Activated T-helper 2 cell treated with anti-CD3 and anti-CD28 coated beads, Interferon-gamma antibody, Interleukin-2, Interleukin-4, amounts not matched to agents 10 μg/mL and 5 μg/mL and 100 μg/mL, durations not matched to agents 14 hours and 24 hours and 36 hours (primary cell): ENCODE measurements around the gene OPRM1. TPM values are rescaled to one million over a fixed set of nuclear protein-coding genes. Genes with fewer than 3 reads are reported as not detected.

Experiments
- DNase-seq: peaks from one replicate; pipeline ENCODE4 v3.0.0; 2021; ENCODE audit warnings: low spot score
- H3K27ac Mint-ChIP-seq: one replicate; pipeline ENCODE4 v1.8.0; 2021; ENCODE audit warnings: mixed read lengths
- H3K27me3 Mint-ChIP-seq: one replicate; pipeline ENCODE4 v1.8.0; 2021; ENCODE audit warnings: low read depth, mixed read lengths
- H3K36me3 Mint-ChIP-seq: one replicate; pipeline ENCODE4 v1.8.0; 2021; ENCODE audit warnings: low read depth, mixed read lengths
- H3K4me1 Mint-ChIP-seq: one replicate; pipeline ENCODE4 v1.8.0; 2021; ENCODE audit warnings: low read depth, mixed read lengths
- H3K4me3 Mint-ChIP-seq: one replicate; pipeline ENCODE4 v1.8.0; 2021; ENCODE audit warnings: low read depth, mild to moderate bottlenecking, moderate library complexity, mixed read lengths
- H3K9me3 Mint-ChIP-seq: one replicate; pipeline ENCODE4 v1.8.0; 2021; ENCODE audit warnings: mixed read lengths
- intact Hi-C: fragments of 100-400 bp; cut with micrococcal nuclease; formaldehyde crosslinking; loops from one replicate; pipeline ENCODE4 v1.15.1; 2023
- total RNA-seq: library from RNA; stranded (reverse); gene quantifications from 2 replicates; pipeline ENCODE4 v1.2.3, GENCODE V29; 2022

OPRM1 gene
- total RNA-seq, 1 donor from 2014 or later = not detected

DNA sequence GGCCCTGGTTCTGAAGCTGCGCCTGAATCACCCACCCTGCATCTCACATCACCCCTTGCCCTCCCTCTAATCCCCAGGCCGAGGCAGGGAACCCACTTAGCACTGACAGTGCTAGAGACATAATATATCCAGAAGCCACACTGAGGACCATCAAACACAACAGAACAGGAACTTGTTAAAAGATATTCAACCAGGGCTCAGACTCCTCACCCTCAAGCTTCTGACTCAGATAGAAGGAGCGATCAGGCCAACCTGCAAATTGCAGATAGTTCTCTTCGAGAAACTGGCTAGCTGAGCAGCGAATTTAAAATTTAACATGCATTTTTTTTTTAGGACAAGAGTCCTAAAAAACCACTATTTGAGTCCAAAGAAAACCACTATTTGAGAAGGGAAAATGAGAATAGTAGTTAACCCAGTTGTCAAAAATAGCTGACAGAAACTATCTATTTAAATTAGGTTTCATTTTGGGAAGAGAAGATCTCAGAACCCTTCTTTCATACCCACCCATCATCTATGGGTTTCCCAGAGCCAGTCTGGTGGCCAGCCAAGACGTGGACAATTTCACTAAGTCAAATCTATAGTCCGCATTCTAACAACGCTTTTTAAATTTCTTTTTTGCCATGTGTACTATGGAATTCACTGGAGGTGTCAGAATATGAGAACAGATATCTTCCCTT is 95.6 kb downstream of the OPRM1 start:
- Mint-ChIP-seq H3K27me3 (peaks cover 3% of the 10 kb centered on the region), H3K4me1 (no peaks in the 10 kb centered on the region), H3K36me3 (no peaks in the 10 kb centered on the region), H3K27ac (no peak overlapping the region), H3K4me3 (no peak overlapping the region), H3K9me3 (no peaks in the 10 kb centered on the region)
- DNase-seq = no peak
- intact Hi-C loops = no loop called here

GRCh38 chr6:154138793-154139192 is 99.8 kb downstream of the OPRM1 start:
- Mint-ChIP-seq H3K36me3 (no peaks in the 10 kb centered on the region), H3K4me3 (no peak overlapping the region), H3K27ac (no peak overlapping the region), H3K27me3 (peaks cover 4% of the 10 kb centered on the region), H3K4me1 (no peaks in the 10 kb centered on the region), H3K9me3 (no peaks in the 10 kb centered on the region)
- no peak for DNase-seq
- intact Hi-C loops = no loop called here

DNA sequence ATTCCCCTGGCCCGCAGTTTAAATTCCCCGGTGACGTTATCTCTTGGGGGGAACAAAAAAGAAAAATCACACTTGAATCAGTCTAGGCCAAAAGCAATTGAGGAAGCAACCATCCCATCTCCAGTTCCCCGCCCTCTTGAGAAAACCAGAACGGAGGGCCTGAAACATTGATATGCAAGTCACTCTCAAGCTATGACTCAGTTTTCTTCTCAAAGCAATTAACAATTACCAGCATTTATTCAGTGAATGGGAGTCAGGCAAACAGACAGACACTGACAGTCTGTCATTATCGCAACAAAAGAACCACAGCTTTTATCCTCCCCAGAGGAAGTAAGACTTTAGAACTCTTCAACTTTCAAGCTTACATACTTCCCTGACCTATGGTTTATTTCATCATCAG is 100.9 kb downstream of the OPRM1 start:
- Mint-ChIP-seq H3K4me1 (no peaks in the 10 kb centered on the region), H3K36me3 (no peaks in the 10 kb centered on the region), H3K9me3 (no peaks in the 10 kb centered on the region), H3K4me3 (no peak overlapping the region), H3K27ac (no peak overlapping the region), H3K27me3 (peaks cover 4% of the 10 kb centered on the region)
- intact Hi-C loops = no loop called here
- DNase-seq = no peak

- no peak overlapping the region for H3K4me3 Mint-ChIP-seq
- intact Hi-C loops = no loop called here
These were observed 101.7 kb downstream of the OPRM1 start for GRCh38 chr6:154140743-154141142.

GRCh38 chr6:154143753-154144152 is 104.7 kb downstream of the OPRM1 start:
- intact Hi-C loops = no loop called here
- Mint-ChIP-seq H3K27ac (no peak overlapping the region), H3K9me3 (no peaks in the 10 kb centered on the region), H3K36me3 (no peaks in the 10 kb centered on the region), H3K4me1 (no peaks in the 10 kb centered on the region), H3K27me3 (peaks cover 13% of the 10 kb centered on the region), H3K4me3 (no peak overlapping the region)
- DNase-seq = no peak

More at GRCh38 chr6:154140743-154141142, 101.7 kb downstream of the OPRM1 start:
- DNase-seq = no peak
- Mint-ChIP-seq H3K4me1 (no peaks in the 10 kb centered on the region), H3K27ac (no peak overlapping the region), H3K9me3 (no peaks in the 10 kb centered on the region), H3K27me3 (peaks cover 7% of the 10 kb centered on the region), H3K36me3 (no peaks in the 10 kb centered on the region)

DNA sequence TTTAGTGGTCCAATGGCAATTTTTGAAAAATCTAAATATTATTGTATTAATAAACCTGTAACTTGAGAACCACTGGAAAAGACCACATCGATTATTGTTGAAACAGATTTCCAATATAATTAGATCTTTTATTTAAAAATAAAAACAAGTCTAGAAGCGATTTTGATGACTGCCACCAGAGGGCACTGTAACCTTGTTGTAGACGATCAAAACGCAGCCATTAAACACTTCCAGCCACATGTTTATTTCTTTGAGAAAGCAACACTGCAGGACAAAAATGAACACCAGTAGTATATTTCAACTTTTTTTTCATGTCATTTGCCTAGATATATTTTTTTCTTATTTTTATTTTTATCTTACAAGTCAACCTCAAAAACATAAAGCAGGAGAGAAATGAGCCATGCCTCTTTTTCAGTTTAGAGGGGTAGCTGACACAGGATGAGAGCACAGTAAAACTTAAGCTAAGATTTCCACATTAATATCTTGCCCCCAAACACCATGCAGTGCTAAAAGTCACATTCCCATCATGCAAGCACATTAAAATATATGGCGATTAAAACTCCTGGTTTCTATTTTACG is 115.4 kb downstream of the OPRM1 start:
- H3K27ac Mint-ChIP-seq = no peak overlapping the region
- H3K4me1 Mint-ChIP-seq = peaks cover 24% of the 10 kb centered on the region
- intact Hi-C loops = loop anchor here (1.0 kb wide), 2 partner anchors 123 to 216 kb away; no protein-coding TSS in a partner anchor
- no peak overlapping the region for H3K4me3 Mint-ChIP-seq
- no peaks in the 10 kb centered on the region for H3K27me3 Mint-ChIP-seq
- H3K9me3 Mint-ChIP-seq = no peaks in the 10 kb centered on the region
- H3K36me3 Mint-ChIP-seq = no peaks in the 10 kb centered on the region
- peak; percentile 17 for DNase-seq

DNA sequence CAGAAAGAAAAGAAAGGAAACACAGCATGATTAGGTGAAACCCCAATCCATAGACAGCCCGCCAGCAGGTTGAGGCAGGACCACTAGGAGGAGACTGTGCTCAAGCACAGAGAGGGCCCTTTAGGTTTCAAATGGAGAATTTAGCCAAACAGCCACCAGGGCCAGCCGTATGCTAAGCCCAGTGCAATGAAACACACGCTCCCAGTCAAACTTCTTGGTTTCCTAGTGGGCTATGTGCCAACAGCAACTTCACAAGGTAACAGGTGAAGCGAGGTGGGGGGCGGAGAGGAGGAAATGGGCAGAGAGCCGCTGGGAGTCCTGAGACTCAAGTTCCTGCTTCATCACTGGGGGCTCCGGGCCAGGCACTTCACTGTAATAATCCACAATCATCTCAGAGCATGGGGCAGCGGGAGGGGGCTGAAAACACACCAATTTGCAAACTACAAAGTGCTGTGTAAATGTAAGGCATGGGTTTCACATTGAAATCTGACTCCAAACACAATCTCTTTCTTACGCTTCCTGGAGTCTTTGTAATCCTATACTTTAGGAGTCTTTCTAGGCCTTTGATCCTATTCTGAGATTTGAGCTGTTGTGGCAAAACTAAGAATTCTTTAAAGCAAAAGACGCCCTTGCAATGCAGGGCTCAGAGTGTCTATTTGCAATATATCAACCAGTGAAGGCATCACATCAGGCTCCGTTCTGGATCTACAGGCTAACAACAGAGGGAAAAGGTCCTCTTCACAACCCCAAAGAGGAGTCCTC is 117.3 kb downstream of the OPRM1 start:
- intact Hi-C loops = loop anchor here (2.0 to 5.0 kb wide), 4 partner anchors 74 to 521 kb away; no protein-coding TSS in a partner anchor
- peak; percentile 18 for DNase-seq
- H3K9me3 Mint-ChIP-seq = no peaks in the 10 kb centered on the region
- H3K27me3 Mint-ChIP-seq = peaks cover 4% of the 10 kb centered on the region
- H3K4me1 Mint-ChIP-seq = peaks cover 24% of the 10 kb centered on the region
- no peak overlapping the region for H3K27ac Mint-ChIP-seq
- H3K4me3 Mint-ChIP-seq = peak overlapping the region; percentile 6
- H3K36me3 Mint-ChIP-seq = no peaks in the 10 kb centered on the region

DNA sequence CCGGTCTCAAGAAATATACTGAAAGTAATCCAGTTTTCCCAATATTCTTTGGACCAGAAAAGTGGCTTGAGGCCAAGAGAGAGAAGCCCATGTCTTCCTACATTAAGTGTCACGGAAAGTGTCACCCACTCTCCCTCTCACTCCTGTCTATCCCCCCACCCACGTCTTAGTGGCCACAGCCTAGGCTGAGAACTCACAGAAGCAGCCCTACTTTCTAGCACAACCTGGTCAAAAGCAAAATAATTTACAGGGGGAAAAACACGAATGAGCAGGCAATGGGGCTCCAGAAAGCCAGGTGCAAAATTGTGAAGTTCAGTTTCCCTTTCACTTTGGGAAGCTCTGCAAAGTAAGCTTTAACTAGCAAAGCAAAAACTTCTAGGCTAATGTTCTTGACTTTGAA is 118.0 kb downstream of the OPRM1 start:
- H3K9me3 Mint-ChIP-seq = no peaks in the 10 kb centered on the region
- peaks cover 4% of the 10 kb centered on the region for H3K27me3 Mint-ChIP-seq
- intact Hi-C loops = loop anchor here (2.0 to 5.0 kb wide), 4 partner anchors 74 to 520 kb away; no protein-coding TSS in a partner anchor
- no peak for DNase-seq
- H3K4me3 Mint-ChIP-seq = peak overlapping the region; percentile 20
- no peaks in the 10 kb centered on the region for H3K36me3 Mint-ChIP-seq
- H3K27ac Mint-ChIP-seq = no peak overlapping the region
- H3K4me1 Mint-ChIP-seq = peaks cover 24% of the 10 kb centered on the region

DNA sequence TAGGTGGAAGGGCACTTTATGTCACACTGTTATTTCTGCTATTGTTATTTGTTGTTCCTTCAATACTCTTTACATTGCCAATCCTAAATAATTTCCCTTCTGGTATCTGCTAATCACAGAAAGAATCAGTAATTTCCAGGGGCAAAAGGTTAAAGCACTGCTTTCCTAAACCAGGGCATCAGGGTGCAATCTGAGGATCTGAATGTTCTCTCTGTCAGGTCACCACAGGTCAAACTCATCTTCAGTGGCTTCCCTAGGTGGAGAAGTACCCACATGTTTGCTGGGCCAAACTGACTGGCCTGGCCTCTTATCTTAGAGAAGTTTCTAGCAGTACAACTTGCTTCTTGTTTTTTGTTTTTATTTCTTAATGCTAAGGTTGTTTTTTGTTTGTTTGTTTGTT is 118.7 kb downstream of the OPRM1 start:
- H3K4me1 Mint-ChIP-seq = peaks cover 24% of the 10 kb centered on the region
- no peaks in the 10 kb centered on the region for H3K9me3 Mint-ChIP-seq
- intact Hi-C loops = loop anchor here (2.0 to 5.0 kb wide), 4 partner anchors 73 to 520 kb away; no protein-coding TSS in a partner anchor
- peaks cover 4% of the 10 kb centered on the region for H3K27me3 Mint-ChIP-seq
- no peak for DNase-seq
- no peak overlapping the region for H3K4me3 Mint-ChIP-seq
- H3K36me3 Mint-ChIP-seq = no peaks in the 10 kb centered on the region
- no peak overlapping the region for H3K27ac Mint-ChIP-seq

- Mint-ChIP-seq H3K4me3 (no peak overlapping the region), H3K27me3 (peaks cover 4% of the 10 kb centered on the region), H3K9me3 (no peaks in the 10 kb centered on the region), H3K4me1 (peaks cover 24% of the 10 kb centered on the region), H3K36me3 (no peaks in the 10 kb centered on the region), H3K27ac (no peak overlapping the region)
- intact Hi-C loops = loop anchor here (5.0 kb wide), 3 partner anchors 193 to 518 kb away; no protein-coding TSS in a partner anchor
- no peak for DNase-seq
These were observed 120.1 kb downstream of the OPRM1 start for GRCh38 chr6:154159126-154159525.

DNA sequence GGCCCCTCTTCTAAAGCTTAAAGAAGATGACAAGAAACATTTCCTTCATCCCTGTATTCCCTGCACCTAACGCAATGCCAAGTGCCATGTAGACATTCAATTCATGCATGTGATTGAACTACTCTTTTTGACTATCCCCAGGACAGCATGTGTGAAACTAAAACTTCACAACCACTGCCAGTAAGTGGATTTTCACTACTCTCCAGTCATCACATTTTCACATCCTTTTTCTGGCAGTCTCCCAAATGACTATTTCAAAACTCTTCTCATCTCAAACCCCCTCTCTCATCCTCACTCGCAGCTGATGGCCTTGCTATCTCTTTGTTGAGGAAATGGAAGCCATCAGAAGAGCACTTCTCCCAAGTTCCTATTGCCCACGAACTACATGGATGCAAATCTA is 122.6 kb downstream of the OPRM1 start:
- intact Hi-C loops = no loop called here
- no peak overlapping the region for H3K27ac Mint-ChIP-seq

GRCh38 chr6:154164397-154164796 is 125.4 kb downstream of the OPRM1 start:
- peaks cover 6% of the 10 kb centered on the region for H3K27me3 Mint-ChIP-seq
- no peaks in the 10 kb centered on the region for H3K9me3 Mint-ChIP-seq
- H3K27ac Mint-ChIP-seq = no peak overlapping the region
- intact Hi-C loops = no loop called here
- DNase-seq = no peak
- peaks cover 5% of the 10 kb centered on the region for H3K4me1 Mint-ChIP-seq
- H3K4me3 Mint-ChIP-seq = no peak overlapping the region
- peaks cover 4% of the 10 kb centered on the region for H3K36me3 Mint-ChIP-seq

More for the DNA sequence above, 122.6 kb downstream of the OPRM1 start:
- DNase-seq = no peak
- Mint-ChIP-seq H3K27me3 (peaks cover 4% of the 10 kb centered on the region), H3K4me3 (no peak overlapping the region), H3K4me1 (peaks cover 15% of the 10 kb centered on the region), H3K36me3 (peaks cover 4% of the 10 kb centered on the region), H3K9me3 (no peaks in the 10 kb centered on the region)

DNA sequence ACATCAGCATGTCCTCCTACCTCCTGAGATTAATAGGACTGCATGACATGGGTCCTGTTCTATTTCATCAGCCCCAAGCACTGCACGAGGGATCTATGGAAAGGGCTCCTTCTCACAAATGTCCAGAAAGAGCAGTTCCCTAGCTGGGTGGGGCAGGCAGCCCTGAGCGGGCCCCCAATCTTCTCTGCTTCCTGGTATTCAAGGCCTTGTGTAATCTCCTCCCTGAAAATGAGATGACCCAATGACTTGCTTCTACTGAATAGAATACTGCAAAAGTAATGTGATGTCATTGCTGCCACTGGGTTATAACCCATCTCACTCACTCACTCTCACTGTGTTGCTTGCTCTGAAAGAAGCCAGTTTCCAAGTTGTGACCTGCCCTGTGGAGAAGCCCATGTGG is 126.4 kb downstream of the OPRM1 start:
- intact Hi-C loops = no loop called here
- Mint-ChIP-seq H3K9me3 (no peaks in the 10 kb centered on the region), H3K27ac (no peak overlapping the region), H3K4me3 (no peak overlapping the region), H3K36me3 (peaks cover 4% of the 10 kb centered on the region), H3K27me3 (peaks cover 6% of the 10 kb centered on the region), H3K4me1 (peaks cover 9% of the 10 kb centered on the region)
- DNase-seq = no peak
